HepG2 (cell line): ENCODE data around the gene PLSCR2. TPM values are rescaled to one million over a fixed set of nuclear protein-coding genes. Genes with fewer than 3 reads are reported as not detected.

ENCODE experiments used
- ATAC-seq: fragments of 200-7000 bp; cut with Tn5 transposase; 3 replicates; pipeline ENCODE4 v1.9.1; 2020; ENCODE audit warnings: mild to moderate bottlenecking, moderate library complexity
- BruUV-seq: library from RNA; stranded (reverse); fragments of 400-500 nt; replicated peaks from 2 replicates; lab custom pipeline; 2021; lab: Mats Ljungman, UMichigan
- CTCF ChIA-PET: fragments of 300-600 bp; formaldehyde crosslinking; extraction: SDS; loops from one replicate; lab custom pipeline; 2021; ENCODE audit warnings: low total read pairs, inconsistent platforms, low intra/inter-chr PET ratio; lab: Yijun Ruan, JAX
- POLR2A ChIA-PET: fragments of 350-600 bp; sonication (Branson Sonifier 250); formaldehyde crosslinking; loops from one replicate; lab custom pipeline; 2020; ENCODE audit warnings: antibody characterized with exemption, inconsistent platforms; lab: Yijun Ruan, JAX
- DNase-seq: peaks from one replicate; pipeline ENCODE4 v3.0.0-alpha.2; 2015; ENCODE audit warnings: low spot score
- FAIRE-seq: peaks from 3 replicates; lab custom pipeline; 2011; peaks lifted over from hg19 to GRCh38; lab: Jason Lieb, UNC
- H2AFZ ChIP-seq: one replicate; pipeline ENCODE4 v1.6.1; 2011; ENCODE audit warnings: low read length, inconsistent platforms
- H3K27ac ChIP-seq: fragments of 300-600 bp; 3 replicates; pipeline ENCODE4 v1.8.0; 2011; ENCODE audit warnings: mixed run types, mild to moderate bottlenecking, mixed read lengths, low read length, inconsistent platforms; ENCODE audit not compliant: insufficient read depth; ENCODE audit errors: extremely low read length
- H3K27me3 ChIP-seq, 2 experiments: fragments of 200-600 bp in 1 of 2; 2 replicates in 1 of 2; 3 replicates in 1 of 2; pipeline versions ENCODE4 v1.6.0 to v1.8.0; 2011; ENCODE audit warnings: low read length in 2 of 2, mild to moderate bottlenecking in 2 of 2, moderate library complexity in 2 of 2, inconsistent platforms in 1 of 2; ENCODE audit not compliant: insufficient read depth in 2 of 2, control insufficient read depth in 1 of 2
- H3K36me3 ChIP-seq, 2 experiments: fragments of 200-600 bp in 1 of 2; replicated peaks in 1 of 2; 2 replicates in 1 of 2; 3 replicates in 1 of 2; pipeline versions ENCODE4 v1.5.1 to v1.8.0; 2011; ENCODE audit warnings: low read length in 2 of 2, inconsistent platforms in 1 of 2; ENCODE audit not compliant: insufficient read depth in 2 of 2, control insufficient read depth in 1 of 2
- H3K4me1 ChIP-seq: 2 replicates; pipeline ENCODE4 v1.5.1; 2012; ENCODE audit warnings: low read length, inconsistent platforms; ENCODE audit not compliant: insufficient read depth
- H3K4me2 ChIP-seq: 2 replicates; pipeline ENCODE4 v1.6.0; 2011; ENCODE audit warnings: low read depth, low read length, inconsistent platforms
- H3K4me3 ChIP-seq, 3 experiments: fragments of 200-600 bp in 1 of 3; sonication (generic), shearing (Covaris generic) in 1 of 3; replicated peaks in 1 of 3; 2 replicates each; pipeline ENCODE4 v1.5.1; 2011 to 2016; ENCODE audit warnings: low read length in 3 of 3, inconsistent platforms in 2 of 3, low read depth in 2 of 3, mild to moderate bottlenecking in 2 of 3, control low read depth in 1 of 3, mixed read lengths in 1 of 3; ENCODE audit not compliant: insufficient read depth in 1 of 3
- H3K79me2 ChIP-seq: one replicate; pipeline ENCODE4 v1.6.1; 2011; ENCODE audit warnings: low read length, inconsistent platforms; ENCODE audit not compliant: insufficient read depth
- H3K9ac ChIP-seq: 2 replicates; pipeline ENCODE4 v1.6.0; 2011; ENCODE audit warnings: mild to moderate bottlenecking, low read depth, low read length, inconsistent platforms; ENCODE audit not compliant: insufficient read depth
- H3K9me3 ChIP-seq: 2 replicates; pipeline ENCODE4 v1.5.1; 2012; ENCODE audit warnings: mild to moderate bottlenecking, low read length
- H4K20me1 ChIP-seq: 2 replicates; pipeline ENCODE4 v1.6.0; 2011; ENCODE audit warnings: inconsistent platforms, mild to moderate bottlenecking, low read length, moderate library complexity; ENCODE audit not compliant: insufficient read depth
- ARHGAP35 ChIP-seq: sonication (generic); formaldehyde crosslinking; IDR thresholded peaks from 2 replicates; pipeline ENCODE4 v1.9.0; 2022; ENCODE audit warnings: mild to moderate bottlenecking, inconsistent platforms, moderate library complexity, missing genetic modification reagents, borderline replicate concordance
- DR1 ChIP-seq: sonication (generic); formaldehyde crosslinking; IDR thresholded peaks from 2 replicates; pipeline ENCODE4 v1.8.0; 2021; ENCODE audit warnings: mild to moderate bottlenecking, missing genetic modification reagents, inconsistent platforms
- ESRRA ChIP-seq: sonication (generic); formaldehyde crosslinking; IDR thresholded peaks from 2 replicates; pipeline ENCODE4 v1.5.1; 2020; ENCODE audit warnings: mild to moderate bottlenecking, low read depth, missing genetic modification reagents
- HDAC6 ChIP-seq: fragments of 200-600 bp; sonication (generic); IDR thresholded peaks from 2 replicates; pipeline ENCODE4 v1.7.0; 2017; ENCODE audit warnings: mild to moderate bottlenecking, antibody characterized with exemption, low read length, low read depth
- IRX3 ChIP-seq: sonication (generic); formaldehyde crosslinking; IDR thresholded peaks from 2 replicates; pipeline ENCODE4 v1.8.1; 2023; ENCODE audit warnings: mild to moderate bottlenecking, low read depth, missing genetic modification reagents, borderline replicate concordance
- NFATC3 ChIP-seq: sonication (generic); formaldehyde crosslinking; IDR thresholded peaks from 2 replicates; pipeline ENCODE4 v1.5.1; 2020; ENCODE audit warnings: mild to moderate bottlenecking, missing genetic modification reagents
- PAWR ChIP-seq: sonication (generic); formaldehyde crosslinking; IDR thresholded peaks from 2 replicates; pipeline ENCODE4 v1.4.0; 2020; ENCODE audit warnings: missing genetic modification reagents, mild to moderate bottlenecking, borderline replicate concordance
- PRPF4 ChIP-seq: fragments of 200-400 bp; formaldehyde crosslinking; IDR thresholded peaks from 2 replicates; pipeline ENCODE4 v1.6.1; 2016; ENCODE audit warnings: low read length, low read depth; ENCODE audit not compliant: poor library complexity, severe bottlenecking
- RFXANK ChIP-seq: IDR thresholded peaks from 2 replicates; pipeline ENCODE4 v1.6.1; 2016
- SMC3 ChIP-seq: IDR thresholded peaks from 2 replicates; pipeline ENCODE4 v1.6.1; 2011; ENCODE audit warnings: low read length, improper control_type of control experiment
- SP5 ChIP-seq: IDR thresholded peaks from 2 replicates; pipeline ENCODE4 v1.6.1; 2016; ENCODE audit warnings: low read depth, borderline replicate concordance
- ZHX2 ChIP-seq, 2 experiments: sonication (generic) in 1 of 2; formaldehyde crosslinking in 1 of 2; IDR thresholded peaks; 2 replicates each; pipeline versions ENCODE4 v1.6.1 to v1.9.0; 2014 to 2022; ENCODE audit warnings: antibody characterized with exemption in 1 of 2, borderline replicate concordance in 1 of 2, inconsistent platforms in 1 of 2, low read depth in 1 of 2, missing genetic modification reagents in 1 of 2
- ZNF333 ChIP-seq: sonication (generic); formaldehyde crosslinking; IDR thresholded peaks from 2 replicates; pipeline ENCODE4 v1.4.0; 2020; ENCODE audit warnings: mild to moderate bottlenecking, missing genetic modification reagents, borderline replicate concordance
- ZSCAN21 ChIP-seq: sonication (generic); formaldehyde crosslinking; IDR thresholded peaks from 2 replicates; pipeline ENCODE4 v1.8.0; 2022; ENCODE audit warnings: mild to moderate bottlenecking, missing genetic modification reagents, moderate library complexity, borderline replicate concordance
- WGBS: methylation state at CpG from one replicate; pipeline ENCODE4 v1.1.6; 2017; ENCODE audit warnings: low lambda C conversion rate; 5-methylcytosine and 5-hydroxymethylcytosine counted together
- in situ Hi-C: cut with HindIII; loops from 2 replicates; pipeline ENCODE4 v1.10.0; 2017; ENCODE audit warnings: low pct_unique_long_range_greater_than_20kb; ENCODE audit not compliant: extremely low pct_ligation_motif_present
- intact Hi-C: fragments of 100-400 bp; cut with micrococcal nuclease; formaldehyde crosslinking; loops from one replicate; pipeline ENCODE4 v1.10.0; 2022; ENCODE audit not compliant: unreplicated experiment
- polyA plus RNA-seq, 8 experiments: library from polyadenylated mRNA; depleted of rRNA in 3 of 8; stranded (reverse) in 7 of 8; unstranded in 1 of 8; fragments of >200 nt; fragmentation: Illumina TruSeq in 4 of 8; extraction: Trizol in 4 of 8; gene quantifications; 2 replicates each; pipeline versions ENCODE4 v1.2.1 to v1.2.3, GENCODE V29; 2011 to 2016; ENCODE audit warnings: low read depth in 4 of 8, missing spikeins in 1 of 8, mixed read lengths in 1 of 8; ENCODE audit not compliant: insufficient read depth in 1 of 8
- total RNA-seq, 5 experiments: library from RNA; depleted of rRNA; stranded (reverse); fragments of >200 nt; fragmentation: Illumina TruSeq; extraction: Trizol; gene quantifications; 2 replicates each; pipeline ENCODE4 v1.2.3, GENCODE V29; 2016; ENCODE audit warnings: low read depth in 1 of 5

PLSCR2 gene
- total and polyA plus RNA-seq, 2 of the 13 experiments (the other 11 are each of a cell fraction or from before 2014, with no cell fraction given): not detected

DNA sequence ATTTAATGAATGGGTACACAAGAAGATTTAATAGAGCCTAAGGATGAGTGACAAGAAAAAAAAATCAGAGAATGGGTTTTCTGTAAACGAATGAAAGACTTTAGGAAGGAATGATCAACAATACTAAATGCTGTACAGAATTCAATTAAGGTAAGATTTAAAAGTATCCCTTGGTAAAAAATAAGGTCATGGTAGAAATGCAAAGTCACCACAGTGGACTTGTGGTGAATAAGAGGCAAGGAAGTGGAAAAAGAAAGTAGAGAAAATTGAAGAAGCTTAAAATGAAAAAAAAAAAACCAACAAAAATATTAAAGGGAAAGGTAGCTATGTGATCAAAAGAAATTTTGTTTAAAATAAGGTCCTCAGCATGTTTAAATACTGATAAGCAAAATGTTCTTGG is 82.4 kb downstream of the PLSCR2 start:
- ChIA-PET POLR2A (no interaction called here), CTCF (no interaction called here)
- no peak for FAIRE-seq
- in situ Hi-C loops (no loop called here), intact Hi-C loops (no loop called here)
- H2AFZ ChIP-seq: no peak overlapping the region
- H3K4me1 ChIP-seq: no peaks in the 10 kb centered on the region
- H3K27me3 ChIP-seq: no peaks in the 10 kb centered on the region
- H3K27ac ChIP-seq: no peak overlapping the region
- TF ChIP-seq DR1 (CRISPR knock-in tag) (no peak), ESRRA (CRISPR knock-in tag) (no peak)
- DNase-seq: no peak
- H3K36me3 ChIP-seq: no peaks in the 10 kb centered on the region
- no peak overlapping the region for H3K9ac ChIP-seq
- no peak for ATAC-seq
- H3K79me2 ChIP-seq: no peaks in the 10 kb centered on the region
- H3K4me3 ChIP-seq: no peak overlapping the region
- 2% methylated on average over 1 of the region's 1 CpG for WGBS
- H4K20me1 ChIP-seq: no peaks in the 10 kb centered on the region
- no peak overlapping the region for H3K4me2 ChIP-seq
- H3K9me3 ChIP-seq: no peaks in the 10 kb centered on the region
- no TSS peak for BruUV-seq

DNA sequence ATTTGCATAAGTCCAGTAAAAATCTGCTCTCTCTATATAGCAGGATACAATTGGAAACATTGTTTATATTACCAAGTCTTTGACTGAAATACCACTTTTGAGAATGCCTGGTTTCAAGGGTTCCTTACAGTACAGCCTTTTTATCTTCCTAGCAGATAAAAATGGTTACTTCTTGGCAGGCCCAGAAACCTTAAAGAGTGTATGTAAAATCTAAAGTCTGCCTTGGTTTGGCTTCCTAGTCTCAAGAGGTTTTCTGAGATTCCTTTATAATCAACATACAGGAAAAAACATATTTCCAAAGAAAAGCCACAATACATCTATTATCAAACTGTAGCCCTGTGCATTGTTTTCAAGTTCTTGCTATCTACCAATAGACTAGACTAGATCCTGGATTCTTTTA is 84.6 kb downstream of the PLSCR2 start:
- H3K36me3 ChIP-seq: no peaks in the 10 kb centered on the region
- ATAC-seq (no peak), DNase-seq (no peak), FAIRE-seq (no peak)
- intact Hi-C loops (no loop called here), in situ Hi-C loops (no loop called here)
- ChIA-PET CTCF (no interaction called here), POLR2A (no interaction called here)
- H3K79me2 ChIP-seq: no peaks in the 10 kb centered on the region
- H3K4me3 ChIP-seq: no peak overlapping the region
- H3K4me2 ChIP-seq: no peak overlapping the region
- no peak overlapping the region for H2AFZ ChIP-seq
- no peaks in the 10 kb centered on the region for H4K20me1 ChIP-seq
- H3K9me3 ChIP-seq: no peaks in the 10 kb centered on the region
- no peaks in the 10 kb centered on the region for H3K4me1 ChIP-seq
- no peaks in the 10 kb centered on the region for H3K27me3 ChIP-seq
- no TSS peak for BruUV-seq
- H3K9ac ChIP-seq: no peak overlapping the region
- H3K27ac ChIP-seq: no peak overlapping the region
- no peak for TF ChIP-seq ZNF333
- no peak for TF ChIP-seq SP5 (CRISPR knock-in tag)
- no peak for TF ChIP-seq ZHX2 (IDR thresholded peaks at IDR 0.05; ENCODE audit: low read depth)
- TF ChIP-seq ZHX2 (CRISPR knock-in tag; IDR thresholded peaks at IDR 0.05; ENCODE audit: borderline replicate concordance): no peak
- TF ChIP-seq ZSCAN21 (CRISPR knock-in tag): no peak
- no peak for TF ChIP-seq RFXANK (CRISPR knock-in tag)
- TF ChIP-seq ARHGAP35 (CRISPR knock-in tag): no peak
- TF ChIP-seq NFATC3 (CRISPR knock-in tag): no peak
- TF ChIP-seq PRPF4: no peak
- no peak for TF ChIP-seq SMC3
- TF ChIP-seq PAWR (CRISPR knock-in tag): no peak
- no peak for TF ChIP-seq HDAC6
- no peak for TF ChIP-seq IRX3 (CRISPR knock-in tag)
